Vagina (tissue), 2 donors: Measurements from ENCODE around the gene PARM1. TPM values are rescaled to one million over a fixed set of nuclear protein-coding genes. Genes with fewer than 3 reads are reported as not detected.

ENCODE experiments used
- DNase-seq, 2 donors: peaks; one replicate each; pipeline ENCODE4 v3.0.0-alpha.2; 2017; ENCODE audit errors: extremely low spot score in 2 of 2
- H3K27ac ChIP-seq: fragments of 200-600 bp; sonication (generic); one replicate; pipeline ENCODE4 v1.5.1; 2019
- H3K27me3 ChIP-seq: fragments of 200-600 bp; sonication (generic); one replicate; pipeline ENCODE4 v1.5.1; 2019
- H3K36me3 ChIP-seq, 2 donors: fragments of 200-600 bp; sonication (generic); one replicate each; pipeline ENCODE4 v1.5.1; 2017 to 2019
- H3K4me1 ChIP-seq: fragments of 200-600 bp; sonication (generic); one replicate; pipeline ENCODE4 v1.5.1; 2019
- H3K4me3 ChIP-seq, 2 donors: fragments of 200-600 bp; sonication (generic); 1 replicate in 1 of 2; 2 replicates in 1 of 2; pipeline ENCODE4 v1.5.1; 2016 to 2019
- H3K9me3 ChIP-seq: fragments of 200-600 bp; sonication (generic); one replicate; pipeline ENCODE4 v1.5.1; 2019
- CTCF ChIP-seq, 3 experiments: fragments of 450-650 bp in 2 of 3; fragments of 200-600 bp in 1 of 3; sonication (generic) in 1 of 3; IDR thresholded peaks; one replicate each; pipeline ENCODE4 v1.5.1; 2017 to 2019; ENCODE audit warnings: antibody characterized with exemption in 3 of 3, mild to moderate bottlenecking in 2 of 3, moderate library complexity in 2 of 3
- POLR2A ChIP-seq, 2 donors: fragments of 450-650 bp; IDR thresholded peaks; one replicate each; pipeline ENCODE4 v1.6.1; 2017; ENCODE audit warnings: antibody characterized with exemption in 2 of 2, mild to moderate bottlenecking in 2 of 2, moderate library complexity in 2 of 2
- POLR2AphosphoS5 ChIP-seq, 2 donors: sonication (generic); formaldehyde crosslinking; IDR thresholded peaks; one replicate each; pipeline ENCODE4 v1.9.0; 2017; ENCODE audit warnings: antibody characterized with exemption in 2 of 2, mild to moderate bottlenecking in 2 of 2, low read depth in 1 of 2; ENCODE audit not compliant: insufficient read depth in 1 of 2
- intact Hi-C: fragments of 100-400 bp; cut with DNase I; formaldehyde crosslinking; loops from one replicate; pipeline ENCODE4 v1.15.1; 2023
- total RNA-seq: library from RNA; depleted of rRNA; stranded (reverse); fragments of >200 nt; gene quantifications from one replicate; pipeline ENCODE4 v1.2.3, GENCODE V29; 2016

PARM1 gene
- total RNA-seq, 1 donor from 2014 or later: 26.3 TPM

- Histone ChIP-seq H3K9me3 (no peaks in the 10 kb centered on the region), H3K36me3 (no peaks in the 10 kb centered on the region), H3K27ac (no peak overlapping the region), H3K4me1 (no peaks in the 10 kb centered on the region), H3K4me3 (no peak overlapping the region), H3K27me3 (no peaks in the 10 kb centered on the region)
- intact Hi-C loops: no loop called here
- DNase-seq: no peak
- TF ChIP-seq POLR2AphosphoS5 (IDR thresholded peaks at IDR 0.05; ENCODE audit: insufficient read depth in 1 of 2, low read depth in 1 of 2) (no peak), CTCF (IDR thresholded peaks at IDR 0.05) (no peak), POLR2A (IDR thresholded peaks at IDR 0.05) (no peak)
Observed at GRCh38 chr4:74893171-74893570, 39.7 kb upstream of the PARM1 start.

- H3K36me3 ChIP-seq: no peaks in the 10 kb centered on the region
- no peak overlapping the region for H3K4me3 ChIP-seq
- DNase-seq: no peak
- no peaks in the 10 kb centered on the region for H3K4me1 ChIP-seq
- intact Hi-C loops: no loop called here
- H3K27me3 ChIP-seq: no peaks in the 10 kb centered on the region
- no peak overlapping the region for H3K27ac ChIP-seq
- no peaks in the 10 kb centered on the region for H3K9me3 ChIP-seq
- TF ChIP-seq POLR2AphosphoS5 (IDR thresholded peaks at IDR 0.05; ENCODE audit: insufficient read depth in 1 of 2, low read depth in 1 of 2) (no peak), CTCF (IDR thresholded peaks at IDR 0.05) (no peak), POLR2A (IDR thresholded peaks at IDR 0.05) (no peak)
Observed at GRCh38 chr4:74896595-74896994, 36.3 kb upstream of the PARM1 start.

DNA sequence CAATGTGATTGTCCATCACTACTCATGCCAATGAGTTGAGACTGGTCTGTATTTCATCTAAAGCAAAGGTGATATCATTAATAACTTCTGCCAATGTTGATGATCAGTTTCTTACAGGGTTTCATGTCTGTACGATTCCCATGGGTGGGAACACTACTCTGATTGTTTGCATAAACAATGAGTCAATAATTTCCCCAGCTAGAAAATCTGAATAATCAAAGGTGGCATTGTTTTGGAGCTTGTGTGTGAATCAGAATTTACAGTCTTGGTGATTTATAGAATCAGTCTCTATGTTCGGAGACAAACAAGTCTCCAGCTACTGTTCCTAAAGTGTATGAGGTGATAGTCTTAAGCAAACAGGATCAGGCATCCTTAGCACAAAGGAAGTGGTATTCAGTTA is 35.5 kb upstream of the PARM1 start:
- TF ChIP-seq CTCF (IDR thresholded peaks at IDR 0.05): no peak
- TF ChIP-seq POLR2AphosphoS5 (IDR thresholded peaks at IDR 0.05; ENCODE audit: insufficient read depth in 1 of 2, low read depth in 1 of 2): no peak
- no peak for TF ChIP-seq POLR2A (IDR thresholded peaks at IDR 0.05)
- no peaks in the 10 kb centered on the region for H3K4me1 ChIP-seq
- no peaks in the 10 kb centered on the region for H3K27me3 ChIP-seq
- H3K4me3 ChIP-seq: no peak overlapping the region
- no peaks in the 10 kb centered on the region for H3K9me3 ChIP-seq
- no peak overlapping the region for H3K27ac ChIP-seq
- intact Hi-C loops: no loop called here
- no peak for DNase-seq
- H3K36me3 ChIP-seq: no peaks in the 10 kb centered on the region

- TF ChIP-seq POLR2A (IDR thresholded peaks at IDR 0.05): no peak
- no peak for TF ChIP-seq POLR2AphosphoS5 (IDR thresholded peaks at IDR 0.05; ENCODE audit: insufficient read depth in 1 of 2, low read depth in 1 of 2)
- no peak for TF ChIP-seq CTCF (IDR thresholded peaks at IDR 0.05)
- Histone ChIP-seq H3K27me3 (no peaks in the 10 kb centered on the region), H3K4me3 (no peak overlapping the region), H3K4me1 (no peaks in the 10 kb centered on the region), H3K27ac (no peak overlapping the region), H3K36me3 (no peaks in the 10 kb centered on the region), H3K9me3 (no peaks in the 10 kb centered on the region)
- intact Hi-C loops: no loop called here
- DNase-seq: no peak
Observed at GRCh38 chr4:74900862-74901261, 32.1 kb upstream of the PARM1 start.

DNA sequence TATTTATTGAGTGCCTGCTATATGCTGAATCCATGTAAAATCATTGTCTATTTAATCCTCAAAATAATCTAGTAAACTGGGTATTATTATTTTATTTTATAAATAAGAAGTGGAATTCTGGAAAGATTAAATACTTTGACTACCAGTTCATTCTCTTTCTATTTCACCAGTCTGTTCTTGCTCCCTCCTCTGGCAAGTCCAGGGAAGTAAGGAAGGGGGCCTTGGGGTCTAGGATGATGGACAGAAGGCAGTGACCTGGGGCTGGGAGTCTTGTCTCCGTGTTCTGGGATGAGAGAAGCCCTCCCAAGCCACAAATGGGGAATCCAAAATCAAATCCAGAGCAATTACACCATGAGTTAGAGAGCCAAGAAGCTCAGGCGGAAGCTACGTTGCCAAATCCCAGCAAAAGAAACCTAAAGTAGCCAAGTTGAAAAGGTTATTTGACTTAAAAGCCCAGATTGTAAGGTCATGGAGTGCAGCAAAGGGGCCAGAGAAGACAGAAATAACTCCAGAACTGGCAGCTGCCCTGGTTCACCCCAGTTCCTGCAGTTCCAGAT is 28.3 kb upstream of the PARM1 start:
- Histone ChIP-seq H3K9me3 (no peaks in the 10 kb centered on the region), H3K4me1 (no peaks in the 10 kb centered on the region)

More for the DNA sequence above, 28.3 kb upstream of the PARM1 start:
- Histone ChIP-seq H3K27me3 (no peaks in the 10 kb centered on the region), H3K4me3 (no peak overlapping the region), H3K36me3 (no peaks in the 10 kb centered on the region), H3K27ac (no peak overlapping the region)
- TF ChIP-seq CTCF (IDR thresholded peaks at IDR 0.05) (no peak), POLR2AphosphoS5 (IDR thresholded peaks at IDR 0.05; ENCODE audit: insufficient read depth in 1 of 2, low read depth in 1 of 2) (no peak), POLR2A (IDR thresholded peaks at IDR 0.05) (no peak)
- DNase-seq: no peak
- intact Hi-C loops: no loop called here
